Karpas-422 (cell line): ENCODE results near the gene MVK. TPM values are rescaled to one million over a fixed set of nuclear protein-coding genes. Genes with fewer than 3 reads are reported as not detected.

Source experiments
- DNase-seq: peaks from one replicate; pipeline ENCODE4 v3.0.0-alpha.2; 2015
- H2AFZ ChIP-seq: fragments of 200-600 bp; sonication (generic); 2 replicates; pipeline ENCODE4 v1.6.1; 2014; ENCODE audit warnings: antibody characterized with exemption, low read length, mixed read lengths
- H3K27ac ChIP-seq: fragments of 200-600 bp; sonication (generic); 2 replicates; pipeline ENCODE4 v1.5.1; 2014; ENCODE audit warnings: mild to moderate bottlenecking, low read length, moderate library complexity
- H3K27me3 ChIP-seq: fragments of 200-600 bp; sonication (generic); 2 replicates; pipeline ENCODE4 v1.6.1; 2014; ENCODE audit warnings: low read length, mixed read lengths
- H3K36me3 ChIP-seq: fragments of 200-600 bp; sonication (generic); 2 replicates; pipeline ENCODE4 v1.6.1; 2014; ENCODE audit warnings: low read length, mixed read lengths; ENCODE audit not compliant: insufficient read depth
- H3K4me1 ChIP-seq: fragments of 200-600 bp; sonication (generic); 2 replicates; pipeline ENCODE4 v1.6.1; 2014; ENCODE audit warnings: mild to moderate bottlenecking, low read length, mixed read lengths
- H3K4me2 ChIP-seq: fragments of 200-600 bp; sonication (generic); 2 replicates; pipeline ENCODE4 v1.6.1; 2014; ENCODE audit warnings: low read length, low read depth, mild to moderate bottlenecking; ENCODE audit not compliant: poor library complexity, severe bottlenecking
- H3K4me3 ChIP-seq: fragments of 200-600 bp; sonication (generic); 2 replicates; pipeline ENCODE4 v1.5.1; 2014; ENCODE audit warnings: mild to moderate bottlenecking, antibody characterized with exemption, low read length, mixed read lengths
- H3K79me2 ChIP-seq: fragments of 200-600 bp; sonication (generic); 2 replicates; pipeline ENCODE4 v1.6.1; 2014; ENCODE audit warnings: mild to moderate bottlenecking, low read length, mixed read lengths
- H3K9ac ChIP-seq: fragments of 200-600 bp; sonication (generic); 2 replicates; pipeline ENCODE4 v1.6.0; 2014; ENCODE audit warnings: low read length
- H3K9me2 ChIP-seq: fragments of 200-600 bp; sonication (generic), shearing (Covaris generic); replicated peaks from 2 replicates; pipeline ENCODE4 v1.6.0; 2014; ENCODE audit warnings: mild to moderate bottlenecking, low read length, moderate library complexity; ENCODE audit not compliant: insufficient read depth
- H3K9me3 ChIP-seq: fragments of 300-700, 200-600 bp; sonication (generic); 2 replicates; pipeline ENCODE4 v1.6.1; 2014; ENCODE audit warnings: low read length, mixed read lengths
- H4K20me1 ChIP-seq: fragments of 200-600 bp; sonication (generic); 2 replicates; pipeline ENCODE4 v1.6.1; 2014; ENCODE audit warnings: mild to moderate bottlenecking, antibody characterized with exemption, low read length, low read depth; ENCODE audit not compliant: insufficient read depth
- total RNA-seq: library from RNA; depleted of rRNA; stranded (reverse); fragments of >200 nt; shearing (Covaris generic); gene quantifications from 2 replicates; pipeline ENCODE4 v1.2.3, GENCODE V29; 2014; ENCODE audit warnings: low replicate concordance

The MVK gene
- total RNA-seq, 1 experiment from 2014 or later = 14.7 TPM

GRCh38 chr12:109582636-109583035, 9.0 kb downstream of the MVK start:
- H2AFZ ChIP-seq = no peak overlapping the region
- no peak overlapping the region for H3K4me2 ChIP-seq
- H3K4me3 ChIP-seq = no peak overlapping the region
- H3K9me2 ChIP-seq = no peaks in the 10 kb centered on the region
- no peaks in the 10 kb centered on the region for H3K4me1 ChIP-seq
- H4K20me1 ChIP-seq = no peaks in the 10 kb centered on the region
- no peak overlapping the region for H3K9ac ChIP-seq
- no peak for DNase-seq
- H3K27ac ChIP-seq = no peak overlapping the region
- peaks cover 4% of the 10 kb centered on the region; the same call in 1 of the 2 replicates for H3K36me3 ChIP-seq
- no peaks in the 10 kb centered on the region for H3K27me3 ChIP-seq
- no peaks in the 10 kb centered on the region for H3K79me2 ChIP-seq
- no peaks in the 10 kb centered on the region for H3K9me3 ChIP-seq

GRCh38 chr12:109583733-109584132, 10.1 kb downstream of the MVK start:
- H3K4me3 ChIP-seq = no peak overlapping the region
- no peaks in the 10 kb centered on the region for H3K9me3 ChIP-seq
- H3K27me3 ChIP-seq = no peaks in the 10 kb centered on the region
- H3K9ac ChIP-seq = no peak overlapping the region
- H2AFZ ChIP-seq = no peak overlapping the region
- DNase-seq = no peak
- no peak overlapping the region for H3K4me2 ChIP-seq
- H3K79me2 ChIP-seq = no peaks in the 10 kb centered on the region
- H4K20me1 ChIP-seq = no peaks in the 10 kb centered on the region
- H3K4me1 ChIP-seq = no peaks in the 10 kb centered on the region
- H3K27ac ChIP-seq = no peak overlapping the region
- no peaks in the 10 kb centered on the region for H3K9me2 ChIP-seq
- peaks cover 3% of the 10 kb centered on the region; the same call in 1 of the 2 replicates for H3K36me3 ChIP-seq

GRCh38 chr12:109586385-109587296, 13.0 kb downstream of the MVK start:
- no peaks in the 10 kb centered on the region for H3K79me2 ChIP-seq
- H3K4me2 ChIP-seq = no peak overlapping the region
- no peak overlapping the region for H3K9ac ChIP-seq

GRCh38 chr12:109587921-109588320, 14.3 kb downstream of the MVK start:
- Histone ChIP-seq H3K4me3 (no peak overlapping the region), H3K9me3 (no peaks in the 10 kb centered on the region), H3K9ac (no peak overlapping the region), H3K9me2 (no peaks in the 10 kb centered on the region), H4K20me1 (no peaks in the 10 kb centered on the region), H3K27me3 (no peaks in the 10 kb centered on the region), H3K4me1 (no peaks in the 10 kb centered on the region), H3K27ac (no peak overlapping the region), H3K4me2 (no peak overlapping the region), H3K79me2 (no peaks in the 10 kb centered on the region), H2AFZ (no peak overlapping the region), H3K36me3 (no peaks in the 10 kb centered on the region)
- no peak for DNase-seq

More at GRCh38 chr12:109586385-109587296, 13.0 kb downstream of the MVK start:
- H3K27ac ChIP-seq = no peak overlapping the region
- H3K9me2 ChIP-seq = no peaks in the 10 kb centered on the region
- H4K20me1 ChIP-seq = no peaks in the 10 kb centered on the region
- no peak overlapping the region for H3K4me3 ChIP-seq
- no peak overlapping the region for H2AFZ ChIP-seq
- DNase-seq = no peak
- H3K36me3 ChIP-seq = no peaks in the 10 kb centered on the region
- no peaks in the 10 kb centered on the region for H3K27me3 ChIP-seq
- no peaks in the 10 kb centered on the region for H3K9me3 ChIP-seq
- no peaks in the 10 kb centered on the region for H3K4me1 ChIP-seq

GRCh38 chr12:109588461-109589239, 15.1 kb downstream of the MVK start:
- no peaks in the 10 kb centered on the region for H4K20me1 ChIP-seq
- H3K4me1 ChIP-seq = no peaks in the 10 kb centered on the region
- no peaks in the 10 kb centered on the region for H3K9me2 ChIP-seq
- no peaks in the 10 kb centered on the region for H3K79me2 ChIP-seq
- DNase-seq = no peak
- H3K9ac ChIP-seq = no peak overlapping the region
- no peak overlapping the region for H2AFZ ChIP-seq
- no peak overlapping the region for H3K4me3 ChIP-seq
- H3K36me3 ChIP-seq = no peaks in the 10 kb centered on the region
- H3K27ac ChIP-seq = no peak overlapping the region
- H3K9me3 ChIP-seq = no peaks in the 10 kb centered on the region
- no peaks in the 10 kb centered on the region for H3K27me3 ChIP-seq
- no peak overlapping the region for H3K4me2 ChIP-seq

- no peak overlapping the region for H3K4me3 ChIP-seq
- H3K9ac ChIP-seq = no peak overlapping the region
- no peaks in the 10 kb centered on the region for H3K36me3 ChIP-seq
- no peaks in the 10 kb centered on the region for H3K9me3 ChIP-seq
- no peaks in the 10 kb centered on the region for H3K79me2 ChIP-seq
- H2AFZ ChIP-seq = no peak overlapping the region
- H4K20me1 ChIP-seq = no peaks in the 10 kb centered on the region
- DNase-seq = no peak
- H3K4me2 ChIP-seq = no peak overlapping the region
- no peaks in the 10 kb centered on the region for H3K4me1 ChIP-seq
- no peak overlapping the region for H3K27ac ChIP-seq
- H3K9me2 ChIP-seq = no peaks in the 10 kb centered on the region
- no peaks in the 10 kb centered on the region for H3K27me3 ChIP-seq
Measured at GRCh38 chr12:109589240-109589590, 15.6 kb downstream of the MVK start.

GRCh38 chr12:109589691-109590245, 16.2 kb downstream of the MVK start:
- Histone ChIP-seq H3K9ac (no peak overlapping the region), H2AFZ (no peak overlapping the region), H3K79me2 (no peaks in the 10 kb centered on the region), H3K27me3 (no peaks in the 10 kb centered on the region), H3K4me2 (no peak overlapping the region), H3K27ac (no peak overlapping the region), H3K9me2 (no peaks in the 10 kb centered on the region), H3K4me1 (no peaks in the 10 kb centered on the region), H3K9me3 (no peaks in the 10 kb centered on the region), H4K20me1 (no peaks in the 10 kb centered on the region), H3K36me3 (no peaks in the 10 kb centered on the region), H3K4me3 (no peak overlapping the region)
- no peak for DNase-seq

- no peaks in the 10 kb centered on the region for H4K20me1 ChIP-seq
- H3K79me2 ChIP-seq = no peaks in the 10 kb centered on the region
- no peaks in the 10 kb centered on the region for H3K36me3 ChIP-seq
- no peaks in the 10 kb centered on the region for H3K4me1 ChIP-seq
- H3K9me3 ChIP-seq = no peaks in the 10 kb centered on the region
- H3K27me3 ChIP-seq = no peaks in the 10 kb centered on the region
- DNase-seq = no peak
- H3K4me3 ChIP-seq = no peak overlapping the region
- H3K9ac ChIP-seq = no peak overlapping the region
- H3K27ac ChIP-seq = no peak overlapping the region
- no peak overlapping the region for H2AFZ ChIP-seq
- no peaks in the 10 kb centered on the region for H3K9me2 ChIP-seq
- H3K4me2 ChIP-seq = no peak overlapping the region
Measured at GRCh38 chr12:109590566-109590965, 17.0 kb downstream of the MVK start.
